ENCODE results near the gene MECR. TPM values are rescaled to one million over a fixed set of nuclear protein-coding genes. Genes with fewer than 3 reads are reported as not detected.

The MECR gene
- total RNA-seq, 1 experiment from 2014 or later, result 17.3 TPM

DNA sequence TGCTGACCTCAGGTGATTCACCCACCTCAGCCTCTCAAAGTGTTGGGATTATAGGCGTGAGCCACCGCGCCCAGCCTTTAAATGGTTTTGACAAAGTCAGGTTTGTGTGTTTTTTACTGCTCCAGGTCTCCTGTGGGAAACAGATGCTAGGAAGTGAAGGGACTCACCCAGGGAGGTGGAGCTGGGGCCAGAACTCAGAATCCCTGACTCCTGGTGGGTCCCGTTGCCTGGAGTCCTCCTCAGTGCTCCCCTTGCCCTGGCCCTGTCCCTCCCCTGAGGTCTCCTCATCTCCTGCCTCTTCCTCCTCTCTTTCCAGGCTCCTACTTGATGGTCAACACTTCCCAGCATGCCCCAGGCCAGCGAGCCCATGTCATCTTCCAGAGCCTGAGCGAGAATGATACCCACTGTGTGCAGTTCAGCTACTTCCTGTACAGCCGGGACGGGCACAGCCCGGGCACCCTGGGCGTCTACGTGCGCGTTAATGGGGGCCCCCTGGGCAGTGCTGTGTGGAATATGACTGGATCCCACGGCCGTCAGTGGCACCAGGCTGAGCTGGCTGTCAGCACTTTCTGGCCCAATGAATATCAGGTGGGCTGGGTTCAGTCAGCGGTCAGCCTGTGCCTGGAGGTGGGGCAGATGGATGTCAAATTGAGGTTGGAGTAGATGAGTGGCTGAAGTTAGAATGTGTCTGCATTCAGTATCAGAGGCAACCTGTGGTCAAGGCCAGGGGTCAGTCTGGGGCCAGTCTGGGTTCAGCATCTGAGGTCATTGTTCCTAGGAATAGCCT is 27.6 kb upstream of the MECR start:
- DNase-seq (ENCODE audit: low read depth), result no peak
- in situ Hi-C loops (cut with HindIII; ENCODE audit: low pct_unique_long_range_greater_than_20kb, low sequenced_read_pairs), result no loop called here

DNA sequence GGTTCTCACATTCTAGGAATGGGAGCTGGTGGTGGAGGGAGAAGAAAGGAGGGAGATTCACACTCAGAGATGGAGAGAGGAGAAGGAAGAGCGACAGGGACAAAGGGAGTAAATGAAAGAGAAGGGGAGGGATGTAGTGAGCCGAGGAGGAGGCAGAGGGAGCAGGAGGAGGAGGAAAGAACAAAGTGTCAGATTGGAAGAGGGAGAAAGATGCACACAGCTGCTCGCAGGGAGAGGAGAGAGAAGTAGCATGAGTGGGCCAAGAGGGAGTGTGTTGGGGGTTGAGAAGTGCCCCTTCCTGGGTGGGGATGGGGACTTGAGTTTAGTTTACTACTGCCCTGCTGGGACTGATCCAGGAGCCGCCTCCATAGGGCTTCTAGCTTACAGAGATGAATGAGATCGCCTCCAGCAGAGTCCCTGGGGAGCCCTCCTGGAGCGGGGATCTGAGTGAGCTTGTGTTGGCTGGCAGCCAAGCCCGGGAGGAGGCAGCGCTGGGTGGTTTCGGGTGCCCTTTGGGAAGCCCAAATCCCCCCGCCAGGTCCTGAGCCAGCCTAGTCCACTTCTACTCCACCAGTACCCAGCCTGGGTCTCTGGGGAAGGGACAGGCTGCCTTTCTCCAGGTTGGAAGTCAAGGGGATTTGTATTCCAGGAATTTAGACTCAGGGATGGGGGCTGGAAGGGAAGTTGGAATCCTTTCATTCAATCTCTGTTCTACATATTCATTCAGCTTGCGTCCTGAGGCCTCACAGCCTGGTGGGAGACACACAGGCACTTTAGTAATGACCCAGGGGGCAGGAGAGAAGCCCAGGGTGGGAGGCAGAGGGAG is 26.5 kb upstream of the MECR start:
- DNase-seq (ENCODE audit: low read depth), result no peak
- in situ Hi-C loops (cut with HindIII; ENCODE audit: low pct_unique_long_range_greater_than_20kb, low sequenced_read_pairs), result no loop called here

DNA sequence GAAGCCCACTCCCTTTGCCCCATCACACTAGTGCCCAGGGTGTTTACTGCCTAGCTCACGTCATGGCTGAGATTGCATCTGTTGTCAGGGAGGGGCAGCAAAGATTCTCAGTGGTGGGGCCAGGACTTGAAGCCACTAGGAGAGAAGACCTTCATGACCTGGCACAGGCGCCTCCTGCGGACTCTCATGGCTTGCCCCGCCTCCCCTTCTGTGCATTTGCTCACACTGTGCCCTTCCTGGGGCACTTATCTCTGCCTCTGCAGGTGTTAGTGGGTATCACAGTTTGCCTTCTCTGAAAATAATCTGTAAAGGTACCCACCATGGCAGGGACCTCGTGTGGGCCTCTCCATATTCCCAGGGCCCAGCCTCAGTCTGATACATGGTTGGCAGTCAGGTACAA is 25.7 kb upstream of the MECR start:
- no peak for DNase-seq (ENCODE audit: low read depth)
- in situ Hi-C loops (cut with HindIII; ENCODE audit: low pct_unique_long_range_greater_than_20kb, low sequenced_read_pairs), result no loop called here

DNA sequence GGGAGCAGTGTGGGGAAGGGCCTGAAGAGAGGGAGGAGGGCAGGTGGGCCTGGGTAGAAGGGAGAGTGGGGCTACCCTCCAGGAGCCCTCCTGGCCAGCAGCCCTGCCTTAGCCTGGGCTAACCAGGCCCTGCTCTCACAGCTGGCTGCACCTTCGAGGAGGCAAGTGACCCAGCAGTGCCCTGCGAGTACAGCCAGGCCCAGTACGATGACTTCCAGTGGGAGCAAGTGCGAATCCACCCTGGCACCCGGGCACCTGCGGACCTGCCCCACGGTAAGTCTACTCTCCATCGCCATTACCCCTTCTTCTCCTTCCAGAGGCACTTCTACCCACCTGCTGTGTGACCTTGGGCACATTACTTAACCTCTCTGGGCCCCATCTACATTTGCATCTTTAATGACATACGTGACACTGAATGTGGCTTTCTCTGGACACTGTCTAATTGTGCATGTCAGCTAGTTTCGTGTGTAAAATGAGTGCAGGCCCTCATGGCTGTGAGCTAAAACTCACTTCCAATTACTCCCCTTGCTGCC is 24.5 kb upstream of the MECR start:
- DNase-seq (ENCODE audit: low read depth), result no peak
- in situ Hi-C loops (cut with HindIII; ENCODE audit: low pct_unique_long_range_greater_than_20kb, low sequenced_read_pairs), result no loop called here

DNA sequence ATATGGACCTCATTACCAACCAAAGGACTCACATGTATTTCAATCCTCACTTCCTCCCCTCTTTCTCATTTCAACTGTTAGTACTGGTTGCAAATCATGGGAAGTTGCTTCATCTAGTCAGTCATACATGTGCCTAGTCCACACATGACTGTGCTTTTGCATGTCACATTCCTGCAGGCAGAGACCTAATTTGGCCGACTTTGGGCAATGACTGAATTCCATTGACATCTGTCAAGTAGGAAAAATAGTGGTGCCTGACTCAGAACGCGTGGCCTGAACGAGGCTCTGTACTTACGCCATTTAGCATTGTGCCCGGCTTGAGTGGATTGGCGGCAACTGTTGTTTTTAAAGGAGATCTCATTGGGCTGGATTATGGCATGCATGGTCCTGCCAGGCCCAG is 23.6 kb upstream of the MECR start:
- DNase-seq (ENCODE audit: low read depth), result no peak
- in situ Hi-C loops (cut with HindIII; ENCODE audit: low pct_unique_long_range_greater_than_20kb, low sequenced_read_pairs), result no loop called here

DNA sequence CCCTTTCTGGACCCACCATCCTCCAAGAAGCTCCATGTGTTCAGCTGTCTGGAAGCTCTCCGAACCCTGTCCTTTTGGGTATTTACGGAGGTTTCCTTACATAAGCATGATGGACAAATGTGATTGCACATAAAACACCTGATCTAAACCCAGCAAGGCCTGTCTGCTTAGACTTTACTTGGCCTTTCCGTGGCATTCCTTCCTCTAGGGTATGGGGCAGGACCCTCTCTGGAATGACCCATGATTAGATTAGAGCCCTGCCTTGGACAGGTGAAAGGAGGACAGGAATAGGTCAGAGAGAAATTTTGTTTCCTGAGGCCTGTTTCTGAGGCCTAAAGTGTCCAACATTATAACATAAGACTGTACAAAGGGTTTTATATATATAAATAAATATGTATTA is 22.4 kb upstream of the MECR start:
- DNase-seq (ENCODE audit: low read depth), result no peak
- in situ Hi-C loops (cut with HindIII; ENCODE audit: low pct_unique_long_range_greater_than_20kb, low sequenced_read_pairs), result no loop called here

DNA sequence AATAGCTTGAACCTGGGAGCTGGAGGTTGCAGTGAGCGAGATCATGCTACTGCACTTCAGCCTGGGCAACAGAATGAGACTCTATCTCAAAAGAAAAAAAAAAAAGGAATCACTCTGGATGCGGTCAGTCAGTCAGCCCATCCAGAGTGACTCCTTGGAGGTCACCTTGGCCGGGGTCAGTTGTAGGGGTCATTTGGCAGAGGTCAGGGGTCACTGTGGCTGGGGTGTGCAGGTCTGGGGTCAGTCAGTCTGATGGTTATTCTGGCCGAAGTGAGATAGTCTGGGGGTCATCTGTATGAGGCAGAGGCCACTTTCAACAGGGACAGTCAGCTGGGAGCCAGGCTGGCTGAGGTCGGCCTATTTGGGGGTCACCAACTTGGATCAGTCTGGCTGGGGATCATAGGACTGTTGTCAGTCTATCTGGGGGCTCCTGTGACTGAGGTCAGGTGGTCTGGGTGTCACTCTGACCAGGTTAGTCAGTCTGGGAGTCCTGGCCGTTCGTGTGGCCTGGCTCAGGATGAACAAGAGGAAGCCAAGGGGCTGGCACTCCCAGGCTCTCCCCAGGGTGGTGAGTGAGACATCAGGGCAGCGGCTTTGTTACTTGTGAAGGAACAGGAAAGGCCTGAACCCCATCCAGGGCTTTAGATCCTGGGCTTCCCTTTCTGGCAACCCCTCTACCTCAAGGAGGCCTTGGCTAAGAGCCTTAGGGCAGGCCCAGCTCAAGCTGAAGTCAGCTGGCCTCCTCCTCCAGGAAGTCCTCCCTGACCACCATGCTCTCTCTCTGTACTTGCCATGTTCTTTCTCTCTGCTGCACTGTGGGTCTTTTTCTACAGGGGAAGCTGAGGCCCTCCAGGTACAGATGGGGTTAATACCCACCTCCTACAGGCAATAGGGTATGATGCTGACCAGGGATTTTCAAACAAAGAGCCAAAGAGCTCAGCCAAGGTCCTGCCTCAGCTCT is 20.7 kb upstream of the MECR start:
- in situ Hi-C loops (cut with HindIII; ENCODE audit: low pct_unique_long_range_greater_than_20kb, low sequenced_read_pairs), result no loop called here
- no peak for DNase-seq (ENCODE audit: low read depth)

DNA sequence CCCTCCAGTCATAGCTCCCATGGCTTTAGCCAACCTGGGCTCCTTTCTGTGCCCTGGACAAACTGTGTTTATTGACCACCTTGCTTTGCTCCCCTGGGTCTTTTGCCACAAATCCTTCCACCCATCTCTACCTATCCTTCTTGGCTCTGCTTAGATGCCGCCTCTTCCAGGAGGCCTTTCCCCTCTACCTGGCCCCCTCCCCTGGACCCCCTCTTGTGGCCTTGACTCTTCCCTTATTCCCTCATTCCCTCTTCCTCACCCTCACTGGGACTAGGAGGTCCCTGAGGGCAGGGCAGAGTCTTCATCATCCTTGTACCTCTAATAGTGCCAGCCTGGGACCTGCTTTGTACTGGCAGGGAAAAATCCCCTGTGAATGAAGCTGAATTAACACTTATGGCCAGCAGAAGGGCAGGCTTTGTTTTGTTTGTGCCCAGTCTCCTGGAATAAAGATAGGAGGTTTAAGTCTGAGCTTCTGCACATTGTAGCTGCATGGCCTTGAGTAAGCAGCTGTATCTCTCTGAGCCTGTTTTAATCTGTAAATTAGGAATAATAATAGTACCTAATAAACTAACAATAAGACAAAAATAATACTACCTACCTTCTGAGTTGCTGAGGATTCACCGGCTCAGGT is 19.3 kb upstream of the MECR start:
- DNase-seq (ENCODE audit: low read depth), result no peak
- in situ Hi-C loops (cut with HindIII; ENCODE audit: low pct_unique_long_range_greater_than_20kb, low sequenced_read_pairs), result loop anchor here (25.0 kb wide), 1 partner anchor 112 kb away; no protein-coding TSS in a partner anchor

DNA sequence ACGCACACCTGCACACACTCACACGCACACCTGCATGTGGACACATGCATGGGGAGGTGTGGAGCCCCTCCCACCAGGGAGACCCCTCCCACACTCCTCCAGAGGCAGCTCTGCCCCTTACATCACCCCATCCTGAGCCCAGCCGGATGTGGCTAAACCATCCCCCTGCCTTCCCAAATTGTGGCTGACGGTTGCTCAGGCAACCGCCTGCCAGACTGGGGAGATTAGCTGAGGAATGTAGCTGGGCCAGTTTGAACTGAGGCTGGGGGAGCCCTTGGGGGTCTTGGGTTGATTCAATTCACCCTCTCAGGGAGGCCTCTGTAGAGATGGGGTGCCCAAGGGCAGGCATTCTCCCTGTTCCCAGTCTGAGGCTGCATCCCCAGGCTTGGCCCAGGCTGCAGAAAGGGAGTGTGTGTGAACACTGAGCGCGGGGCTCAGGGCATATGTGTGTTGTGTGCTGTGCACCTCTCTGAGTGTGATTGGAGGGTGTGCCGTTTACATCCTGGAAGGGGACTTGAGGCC is 18.5 kb upstream of the MECR start:
- in situ Hi-C loops (cut with HindIII; ENCODE audit: low pct_unique_long_range_greater_than_20kb, low sequenced_read_pairs), result loop anchor here (25.0 kb wide), 1 partner anchor 113 kb away; no protein-coding TSS in a partner anchor
- DNase-seq (ENCODE audit: low read depth), result no peak

DNA sequence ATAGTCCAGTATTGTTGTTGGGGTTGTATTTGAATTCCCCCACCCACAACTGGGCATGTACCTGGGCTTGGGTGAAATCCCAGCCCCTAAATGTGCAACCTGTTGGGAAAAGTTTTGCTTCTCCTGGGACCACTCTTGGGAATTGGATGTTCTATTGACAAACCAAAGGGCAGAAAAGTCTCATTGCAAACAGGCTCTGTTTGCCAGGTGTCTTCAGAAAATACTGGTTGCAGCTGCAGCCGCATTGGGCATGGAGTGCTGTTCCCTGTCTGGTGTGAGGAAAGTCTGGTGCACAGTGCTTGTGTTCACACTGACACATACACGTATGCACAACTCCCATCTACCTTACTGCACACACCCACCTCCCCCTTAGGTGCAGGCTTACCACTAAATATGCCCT is 17.7 kb upstream of the MECR start:
- in situ Hi-C loops (cut with HindIII; ENCODE audit: low pct_unique_long_range_greater_than_20kb, low sequenced_read_pairs), result loop anchor here (25.0 kb wide), 1 partner anchor 114 kb away; no protein-coding TSS in a partner anchor
- DNase-seq (ENCODE audit: low read depth), result no peak

DNA sequence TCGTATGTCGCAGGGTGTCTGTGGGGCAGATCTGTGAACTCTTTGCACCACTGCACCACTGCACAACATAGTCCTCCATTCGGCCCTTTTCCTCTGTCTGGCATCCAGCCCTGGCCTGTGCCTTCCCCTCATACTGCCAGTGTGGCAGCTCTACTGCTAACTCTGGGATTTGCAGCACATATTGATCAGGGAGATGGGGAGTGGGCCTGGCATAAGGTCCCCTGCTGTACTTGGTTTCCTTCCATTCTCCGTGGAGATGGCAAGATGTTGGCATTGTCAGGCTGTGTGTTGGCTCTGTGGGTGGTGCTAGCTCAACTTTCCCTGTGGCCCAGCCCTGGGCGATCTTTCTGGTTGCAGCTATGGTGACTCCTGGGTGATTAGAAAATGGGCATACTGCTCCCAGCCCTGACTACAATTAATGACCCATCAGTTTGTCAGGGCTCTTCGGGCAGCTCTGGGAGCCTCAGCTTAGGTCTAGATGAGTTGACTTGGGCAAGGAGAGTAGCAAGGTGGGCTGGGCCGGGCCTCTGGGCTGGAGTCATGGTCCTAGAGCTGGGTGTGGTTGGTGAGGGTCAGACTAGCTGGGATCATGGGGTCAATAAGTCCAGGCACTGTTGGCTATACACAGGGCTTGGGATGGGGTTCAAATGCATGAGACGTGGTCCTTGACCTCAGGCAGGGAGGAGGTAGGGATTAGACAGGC is 17.0 kb upstream of the MECR start:
- in situ Hi-C loops (cut with HindIII; ENCODE audit: low pct_unique_long_range_greater_than_20kb, low sequenced_read_pairs), result loop anchor here (25.0 kb wide), 1 partner anchor 115 kb away; no protein-coding TSS in a partner anchor
- no peak for DNase-seq (ENCODE audit: low read depth)

DNA sequence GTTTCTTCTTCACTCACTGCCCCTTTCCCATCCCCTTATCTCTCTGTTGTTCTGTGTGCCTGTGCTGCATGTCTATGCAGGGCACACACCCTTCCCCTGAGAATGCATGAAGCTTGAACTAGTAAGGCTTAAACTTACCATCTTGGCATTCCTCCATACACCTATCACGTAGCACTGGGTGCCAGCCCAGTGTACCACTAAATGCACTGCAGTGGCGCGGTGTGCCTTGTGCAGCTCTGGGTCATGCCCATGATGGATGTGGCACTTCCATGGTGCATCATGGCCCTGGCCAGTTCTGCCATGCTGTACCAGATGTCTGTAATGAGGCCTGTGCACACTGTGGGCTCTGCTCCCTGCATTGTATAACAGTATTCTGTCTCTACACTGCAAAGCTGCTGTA is 16.3 kb upstream of the MECR start:
- in situ Hi-C loops (cut with HindIII; ENCODE audit: low pct_unique_long_range_greater_than_20kb, low sequenced_read_pairs), result loop anchor here (25.0 kb wide), 1 partner anchor 115 kb away; no protein-coding TSS in a partner anchor

DNA sequence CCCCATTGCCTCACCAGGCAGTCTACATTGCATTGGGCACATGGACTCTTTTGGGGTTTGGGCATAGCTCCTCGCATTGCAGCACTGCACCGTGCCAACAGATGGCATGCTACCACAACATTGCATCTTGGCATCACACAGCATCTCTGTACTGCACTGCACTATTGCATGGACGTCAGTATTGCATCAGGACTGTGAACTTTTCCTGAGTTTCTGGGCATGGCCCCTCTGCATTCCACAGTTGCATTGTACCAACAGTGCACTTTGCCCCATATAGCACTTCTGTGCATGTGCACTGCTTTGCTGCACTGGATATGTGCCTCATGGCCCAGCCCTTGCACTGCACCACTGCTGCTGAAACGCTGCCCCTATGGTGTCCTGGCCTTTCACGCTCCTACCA is 15.1 kb upstream of the MECR start:
- in situ Hi-C loops (cut with HindIII; ENCODE audit: low pct_unique_long_range_greater_than_20kb, low sequenced_read_pairs), result loop anchor here (25.0 kb wide), 1 partner anchor 116 kb away; no protein-coding TSS in a partner anchor

More for the DNA sequence above, 16.3 kb upstream of the MECR start:
- DNase-seq (ENCODE audit: low read depth), result no peak

DNA sequence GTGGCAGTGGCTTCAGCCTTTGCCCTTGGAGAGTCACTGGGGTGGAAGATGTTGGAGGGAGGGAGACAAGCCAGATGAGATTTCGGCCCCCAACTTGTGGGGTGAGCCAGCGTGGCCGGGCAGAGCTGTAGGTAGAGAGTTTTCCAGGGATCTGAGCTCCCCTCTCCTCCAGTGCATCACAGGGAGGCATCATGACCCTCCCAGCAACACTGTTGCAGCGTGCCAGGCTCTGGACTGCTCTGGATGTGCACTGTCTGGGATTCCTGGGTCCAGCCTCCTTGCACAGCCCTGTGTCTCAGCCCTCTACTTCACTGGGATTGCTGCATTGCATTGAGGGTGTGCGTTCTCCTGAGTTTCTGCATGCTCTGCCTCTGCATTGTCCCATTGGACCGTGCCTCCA is 14.5 kb upstream of the MECR start:
- in situ Hi-C loops (cut with HindIII; ENCODE audit: low pct_unique_long_range_greater_than_20kb, low sequenced_read_pairs), result loop anchor here (25.0 kb wide), 1 partner anchor 117 kb away; no protein-coding TSS in a partner anchor
- DNase-seq (ENCODE audit: low read depth), result no peak

More for the DNA sequence above, 15.1 kb upstream of the MECR start:
- DNase-seq (ENCODE audit: low read depth), result no peak

DNA sequence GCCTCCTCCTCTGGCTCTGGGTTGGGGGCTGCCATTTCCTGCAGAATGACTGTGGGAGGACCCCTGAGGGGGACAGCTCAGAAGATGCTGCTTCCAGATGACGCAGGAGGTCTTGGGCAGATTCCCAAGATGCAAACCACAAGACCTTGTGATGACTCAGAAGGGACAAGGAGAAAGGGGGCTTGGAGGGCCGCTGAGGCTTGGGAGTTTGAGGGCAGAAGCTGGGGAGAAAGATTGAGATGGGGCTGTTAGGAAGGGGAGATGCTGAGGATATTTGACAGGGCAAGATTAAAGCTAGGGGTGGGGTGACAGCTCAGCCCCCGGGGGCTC is 13.1 kb upstream of the MECR start:
- no peak for DNase-seq (ENCODE audit: low read depth)
- in situ Hi-C loops (cut with HindIII; ENCODE audit: low pct_unique_long_range_greater_than_20kb, low sequenced_read_pairs), result loop anchor here (25.0 kb wide), 1 partner anchor 118 kb away; no protein-coding TSS in a partner anchor

DNA sequence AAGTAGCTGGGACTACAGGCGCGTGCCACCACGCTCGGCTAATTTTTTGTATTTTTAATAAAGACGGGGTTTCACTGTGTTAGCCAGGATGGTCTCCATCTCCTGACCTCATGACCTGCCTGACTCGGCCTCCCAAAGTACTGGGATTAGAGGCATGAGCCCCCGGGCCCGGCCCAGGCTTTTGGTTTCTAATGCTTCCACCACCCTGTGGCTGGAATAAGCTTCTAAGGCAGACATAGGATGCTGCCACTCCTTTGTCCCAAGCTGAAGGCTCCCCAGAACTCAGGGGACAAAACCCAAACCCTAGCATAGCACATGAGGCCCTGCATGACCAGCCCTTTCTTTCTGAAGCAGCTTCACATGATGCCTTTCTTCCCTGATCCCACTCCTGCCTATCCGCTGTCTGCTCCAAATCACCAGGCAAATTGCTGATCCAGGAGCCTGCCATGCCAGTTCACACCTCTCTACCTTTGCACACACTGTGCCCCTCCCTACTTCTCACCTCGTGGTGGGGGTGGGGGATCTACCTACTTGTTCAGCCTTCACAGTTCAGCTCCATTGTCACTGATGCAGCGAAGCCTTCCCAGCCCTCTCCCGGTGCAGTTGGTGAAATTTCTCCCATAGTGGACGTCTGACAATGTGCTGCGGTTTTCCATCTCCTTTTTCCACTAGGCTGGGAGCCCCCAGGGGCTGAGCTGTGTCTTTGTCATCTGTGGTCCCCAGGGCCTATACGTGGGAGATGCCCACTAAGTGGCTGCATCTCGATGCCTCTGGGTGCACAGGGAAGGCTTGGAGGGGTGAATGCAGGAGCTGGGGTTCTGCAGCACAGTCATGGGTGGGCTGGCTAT is 12.5 kb upstream of the MECR start:
- DNase-seq (ENCODE audit: low read depth), result no peak
- in situ Hi-C loops (cut with HindIII; ENCODE audit: low pct_unique_long_range_greater_than_20kb, low sequenced_read_pairs), result loop anchor here (25.0 kb wide), 1 partner anchor 119 kb away; no protein-coding TSS in a partner anchor

All from Caki2 (cell line).